GM12878 (cell line): ENCODE measurements around the gene CYP27A1. TPM values are rescaled to one million over a fixed set of nuclear protein-coding genes. Genes with fewer than 3 reads are reported as not detected.
"Not testable (repeated sequence)": the region's sequence is repeated elsewhere in the genome, so short reads cannot be mapped to it uniquely, and the experiment has no call there.

ENCODE experiments used
- ATAC-seq: fragments of 200-7000 bp; cut with Tn5 transposase; 3 replicates; pipeline ENCODE4 v1.9.1; 2020; ENCODE audit warnings: mild to moderate bottlenecking, moderate library complexity
- BruUV-seq: library from RNA; stranded (reverse); fragments of 400-500 nt; replicated peaks from 2 replicates; lab custom pipeline; 2021; lab: Mats Ljungman, UMichigan
- CTCF ChIA-PET: fragments of 300-600 bp; sonication (Branson Sonifier 250); formaldehyde crosslinking; extraction: SDS; loops from one replicate; lab custom pipeline; 2021; ENCODE audit warnings: inconsistent platforms; lab: Yijun Ruan, JAX
- POLR2A ChIA-PET: fragments of 350-600 bp; formaldehyde crosslinking; extraction: SDS; loops from one replicate; lab custom pipeline; 2021; ENCODE audit warnings: inconsistent platforms; lab: Charles Lee
- RAD21 ChIA-PET: fragments of 300-600 bp; sonication (Branson Sonifier 250); formaldehyde crosslinking; loops from one replicate; lab custom pipeline; 2023; ENCODE audit warnings: antibody characterized with exemption; ENCODE audit not compliant: unreplicated experiment; lab: Charles Lee
- SMC1A ChIA-PET: fragments of 300-600 bp; sonication (Branson Sonifier 250); formaldehyde crosslinking; loops from one replicate; lab custom pipeline; 2023; ENCODE audit not compliant: unreplicated experiment, uncharacterized antibody; lab: Charles Lee
- DNase-seq: peaks from one replicate; pipeline ENCODE4 v3.0.0-alpha.2; 2011; ENCODE audit warnings: low read depth, low spot score
- FAIRE-seq: peaks from 3 replicates; lab custom pipeline; 2011; peaks lifted over from hg19 to GRCh38; lab: Jason Lieb, UNC
- H2AFZ ChIP-seq: 2 replicates; pipeline ENCODE4 v1.6.0; 2011; ENCODE audit warnings: low read depth, low read length, control low read depth; ENCODE audit not compliant: control insufficient read depth
- H3K27ac ChIP-seq: 2 replicates; pipeline ENCODE4 v1.5.1; 2011; ENCODE audit warnings: control low read depth; ENCODE audit not compliant: control insufficient read depth, insufficient read depth
- H3K27me3 ChIP-seq, 2 experiments: replicated peaks in 1 of 2; 2 replicates each; pipeline versions ENCODE4 v1.6.0 to v1.6.1; 2011; ENCODE audit warnings: low read length in 1 of 2; ENCODE audit not compliant: control insufficient read depth in 2 of 2, insufficient read depth in 2 of 2
- H3K36me3 ChIP-seq, 2 experiments: 2 replicates each; pipeline ENCODE4 v1.5.1; 2011; ENCODE audit warnings: low read length in 1 of 2; ENCODE audit not compliant: control insufficient read depth in 2 of 2, insufficient read depth in 2 of 2
- H3K4me1 ChIP-seq: 2 replicates; pipeline ENCODE4 v1.6.1; 2011; ENCODE audit warnings: mild to moderate bottlenecking, low read length, moderate library complexity, mixed read lengths; ENCODE audit not compliant: control insufficient read depth, insufficient read depth
- H3K4me2 ChIP-seq: 2 replicates; pipeline ENCODE4 v1.6.0; 2011; ENCODE audit warnings: control low read depth; ENCODE audit not compliant: control insufficient read depth, insufficient read depth
- H3K4me3 ChIP-seq: fragments of 200-600 bp; sonication (generic); 2 replicates; pipeline ENCODE4 v1.5.1; 2016
- H3K79me2 ChIP-seq: 2 replicates; pipeline ENCODE4 v1.6.0; 2011; ENCODE audit warnings: low read length; ENCODE audit not compliant: control insufficient read depth, insufficient read depth
- H3K9ac ChIP-seq: 2 replicates; pipeline ENCODE4 v1.8.0; 2011; ENCODE audit warnings: low read length, control low read depth, mixed read lengths; ENCODE audit not compliant: control insufficient read depth, insufficient read depth
- H3K9me3 ChIP-seq: replicated peaks from 3 replicates; pipeline ENCODE4 v1.5.1; 2011; ENCODE audit warnings: mild to moderate bottlenecking, low read length; ENCODE audit not compliant: control insufficient read depth, insufficient read depth
- H4K20me1 ChIP-seq: 2 replicates; pipeline ENCODE4 v1.6.0; 2011; ENCODE audit not compliant: control insufficient read depth, insufficient read depth
- CHD1 ChIP-seq: IDR thresholded peaks from 2 replicates; pipeline ENCODE4 v1.6.1; 2012; ENCODE audit warnings: low read depth, low read length, improper control_type of control experiment
- HDAC6 ChIP-seq: fragments of 200-600 bp; sonication (generic); IDR thresholded peaks from one replicate; pipeline ENCODE4 v1.8.0; 2017; ENCODE audit warnings: antibody characterized with exemption; ENCODE audit not compliant: unreplicated experiment
- NFXL1 ChIP-seq: fragments of 450-650 bp; IDR thresholded peaks from 2 replicates; pipeline ENCODE4 v1.6.1; 2017; ENCODE audit warnings: antibody characterized with exemption, mild to moderate bottlenecking, borderline replicate concordance
- TCF12 ChIP-seq: IDR thresholded peaks from 2 replicates; pipeline ENCODE4 v1.6.1; 2011; ENCODE audit warnings: low read depth, mild to moderate bottlenecking, low read length
- YY1 ChIP-seq: IDR thresholded peaks from 2 replicates; pipeline ENCODE4 v1.6.1; 2011; ENCODE audit warnings: low read depth, mild to moderate bottlenecking, low read length
- ZNF207 ChIP-seq: fragments of 450-650 bp; IDR thresholded peaks from 2 replicates; pipeline ENCODE4 v1.6.1; 2014; ENCODE audit warnings: antibody characterized with exemption, mild to moderate bottlenecking, borderline replicate concordance
- WGBS: methylation state at CpG from one replicate; pipeline ENCODE4 v1.1.6; 2016; ENCODE audit warnings: low lambda C conversion rate; ENCODE audit not compliant: insufficient replicate concordance, insufficient coverage; ENCODE audit errors: missing lambda C conversion rate; 5-methylcytosine and 5-hydroxymethylcytosine counted together
- in situ Hi-C: fragments of 300-500 bp; cut with MboI; formaldehyde crosslinking; loops from 9 replicates; pipeline ENCODE4 v1.14.3; 2018; ENCODE audit warnings: mixed read lengths
- intact Hi-C: fragments of 100-400 bp; cut with micrococcal nuclease; formaldehyde crosslinking; loops from one replicate; pipeline ENCODE4 v1.14.2; 2022; ENCODE audit not compliant: unreplicated experiment
- polyA plus RNA-seq, 11 experiments: library from polyadenylated mRNA; depleted of rRNA in 4 of 11; unstranded in 6 of 11; stranded (reverse) in 5 of 11; fragments of >200 nt; fragmentation: Nextera tagmentation in 4 of 11; fragmentation: Illumina TruSeq in 1 of 11; extraction: Ambion mirVana in 4 of 11; extraction: Trizol in 1 of 11; gene quantifications; 1 replicate in 1 of 11; 2 replicates in 10 of 11; pipeline versions ENCODE4 v1.2.1 to v1.2.3, GENCODE V29; 2011 to 2016; ENCODE audit warnings: inconsistent platforms in 2 of 11, missing spikeins in 2 of 11, low read depth in 1 of 11
- total RNA-seq, 4 experiments: library from RNA; depleted of rRNA in 3 of 4; stranded (reverse); fragments of >200 nt in 3 of 4; fragmentation: Illumina TruSeq in 1 of 4; extraction: Trizol in 1 of 4; gene quantifications; 2 replicates each; pipeline versions ENCODE4 v1.2.1 to v1.2.3, GENCODE V29; 2013 to 2021
- TF ChIP-seq, protein P1 (sequence below): IDR thresholded peaks from 2 replicates; pipeline ENCODE4 v1.6.1; 2012; ENCODE audit warnings: mild to moderate bottlenecking, low read depth, low read length
- TF ChIP-seq, protein P2 (sequence below): IDR thresholded peaks from 2 replicates; pipeline ENCODE4 v1.6.1; 2011; ENCODE audit warnings: borderline replicate concordance, low read depth, mild to moderate bottlenecking, moderate library complexity, low read length; ENCODE audit not compliant: insufficient read depth, poor library complexity, severe bottlenecking

Gene CYP27A1
- total and polyA plus RNA-seq, 10 of the 15 experiments (the other 5 are each of a cell fraction or from before 2014, with no cell fraction given): 0.11 to 0.72 (median 0.18) TPM; not detected in 2

DNA sequence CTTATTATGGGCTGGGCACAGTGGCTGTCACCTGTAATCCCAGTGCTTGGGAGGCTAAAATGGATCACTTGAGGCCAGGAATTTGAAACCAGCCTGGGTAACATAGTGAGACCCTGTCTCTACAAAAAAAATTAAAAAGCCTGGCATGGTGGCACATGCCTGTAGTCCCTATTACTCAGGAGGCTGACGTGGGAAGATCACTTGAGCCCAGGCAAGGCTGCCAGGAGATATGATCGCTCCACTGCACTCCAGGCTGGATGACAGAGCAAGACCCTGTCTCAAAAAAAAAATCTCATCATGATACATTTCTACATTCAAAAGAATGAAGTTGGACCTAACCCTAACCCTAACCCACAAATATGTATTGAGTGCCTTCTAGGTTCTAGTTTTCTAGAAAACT, 20.2 kb upstream of the CYP27A1 start (continued):
- TF ChIP-seq, protein P1, sequence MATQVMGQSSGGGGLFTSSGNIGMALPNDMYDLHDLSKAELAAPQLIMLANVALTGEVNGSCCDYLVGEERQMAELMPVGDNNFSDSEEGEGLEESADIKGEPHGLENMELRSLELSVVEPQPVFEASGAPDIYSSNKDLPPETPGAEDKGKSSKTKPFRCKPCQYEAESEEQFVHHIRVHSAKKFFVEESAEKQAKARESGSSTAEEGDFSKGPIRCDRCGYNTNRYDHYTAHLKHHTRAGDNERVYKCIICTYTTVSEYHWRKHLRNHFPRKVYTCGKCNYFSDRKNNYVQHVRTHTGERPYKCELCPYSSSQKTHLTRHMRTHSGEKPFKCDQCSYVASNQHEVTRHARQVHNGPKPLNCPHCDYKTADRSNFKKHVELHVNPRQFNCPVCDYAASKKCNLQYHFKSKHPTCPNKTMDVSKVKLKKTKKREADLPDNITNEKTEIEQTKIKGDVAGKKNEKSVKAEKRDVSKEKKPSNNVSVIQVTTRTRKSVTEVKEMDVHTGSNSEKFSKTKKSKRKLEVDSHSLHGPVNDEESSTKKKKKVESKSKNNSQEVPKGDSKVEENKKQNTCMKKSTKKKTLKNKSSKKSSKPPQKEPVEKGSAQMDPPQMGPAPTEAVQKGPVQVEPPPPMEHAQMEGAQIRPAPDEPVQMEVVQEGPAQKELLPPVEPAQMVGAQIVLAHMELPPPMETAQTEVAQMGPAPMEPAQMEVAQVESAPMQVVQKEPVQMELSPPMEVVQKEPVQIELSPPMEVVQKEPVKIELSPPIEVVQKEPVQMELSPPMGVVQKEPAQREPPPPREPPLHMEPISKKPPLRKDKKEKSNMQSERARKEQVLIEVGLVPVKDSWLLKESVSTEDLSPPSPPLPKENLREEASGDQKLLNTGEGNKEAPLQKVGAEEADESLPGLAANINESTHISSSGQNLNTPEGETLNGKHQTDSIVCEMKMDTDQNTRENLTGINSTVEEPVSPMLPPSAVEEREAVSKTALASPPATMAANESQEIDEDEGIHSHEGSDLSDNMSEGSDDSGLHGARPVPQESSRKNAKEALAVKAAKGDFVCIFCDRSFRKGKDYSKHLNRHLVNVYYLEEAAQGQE: no peak
- TF ChIP-seq, protein P2, sequence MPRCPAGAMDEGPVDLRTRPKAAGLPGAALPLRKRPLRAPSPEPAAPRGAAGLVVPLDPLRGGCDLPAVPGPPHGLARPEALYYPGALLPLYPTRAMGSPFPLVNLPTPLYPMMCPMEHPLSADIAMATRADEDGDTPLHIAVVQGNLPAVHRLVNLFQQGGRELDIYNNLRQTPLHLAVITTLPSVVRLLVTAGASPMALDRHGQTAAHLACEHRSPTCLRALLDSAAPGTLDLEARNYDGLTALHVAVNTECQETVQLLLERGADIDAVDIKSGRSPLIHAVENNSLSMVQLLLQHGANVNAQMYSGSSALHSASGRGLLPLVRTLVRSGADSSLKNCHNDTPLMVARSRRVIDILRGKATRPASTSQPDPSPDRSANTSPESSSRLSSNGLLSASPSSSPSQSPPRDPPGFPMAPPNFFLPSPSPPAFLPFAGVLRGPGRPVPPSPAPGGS: no peak
- TF ChIP-seq CHD1: no peak
- no peak for TF ChIP-seq NFXL1
- TF ChIP-seq HDAC6: no peak
- no peak for TF ChIP-seq YY1
- no peak for TF ChIP-seq TCF12
- no peak for TF ChIP-seq ZNF207

DNA sequence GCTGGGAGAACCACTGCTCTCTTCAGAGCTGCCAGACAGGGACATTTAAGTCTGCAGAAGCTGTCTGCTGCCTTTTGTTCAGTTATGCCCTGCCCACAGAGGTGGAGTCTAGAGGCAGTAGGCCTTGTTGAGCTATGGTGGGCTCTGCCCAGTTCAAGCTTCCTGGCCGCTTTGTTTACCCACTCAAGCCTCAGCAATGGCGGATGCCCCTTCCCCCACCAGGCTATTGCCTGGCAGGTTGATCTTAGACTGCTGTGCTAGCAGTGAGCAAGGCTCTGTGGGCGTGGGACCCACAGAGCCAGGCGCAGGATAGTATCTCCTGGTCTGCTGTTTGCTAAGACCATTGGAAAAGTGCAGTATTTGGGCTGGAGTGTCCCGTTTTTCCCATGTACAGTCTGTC, 9.2 kb upstream of the CYP27A1 start:
- ATAC-seq, H3K4me1 ChIP-seq, H3K27me3 ChIP-seq, DNase-seq, in situ Hi-C loops, H3K36me3 ChIP-seq, intact Hi-C loops, CTCF ChIA-PET, H3K4me2 ChIP-seq, H4K20me1 ChIP-seq, H3K79me2 ChIP-seq, H3K9me3 ChIP-seq, H2AFZ ChIP-seq, H3K9ac ChIP-seq, H3K27ac ChIP-seq, H3K4me3 ChIP-seq, BruUV-seq, FAIRE-seq, SMC1A ChIA-PET: not testable (repeated sequence)
- 55% methylated on average over 5 of the region's 5 CpGs for WGBS
- POLR2A ChIA-PET: interaction anchor here (0.7 kb wide), 1 partner anchor 25 kb away, joined by 3 read pairs; no protein-coding TSS in a partner anchor
- RAD21 ChIA-PET: interaction anchor here (1.2 kb wide), 1 partner anchor 75 kb away, joined by 4 read pairs; no protein-coding TSS in a partner anchor
